ENCODE results near the gene MXD4. TPM values are rescaled to one million over a fixed set of nuclear protein-coding genes. Genes with fewer than 3 reads are reported as not detected.

The MXD4 gene
- total RNA-seq, 1 donor from 2014 or later: 92.3 TPM

DNA sequence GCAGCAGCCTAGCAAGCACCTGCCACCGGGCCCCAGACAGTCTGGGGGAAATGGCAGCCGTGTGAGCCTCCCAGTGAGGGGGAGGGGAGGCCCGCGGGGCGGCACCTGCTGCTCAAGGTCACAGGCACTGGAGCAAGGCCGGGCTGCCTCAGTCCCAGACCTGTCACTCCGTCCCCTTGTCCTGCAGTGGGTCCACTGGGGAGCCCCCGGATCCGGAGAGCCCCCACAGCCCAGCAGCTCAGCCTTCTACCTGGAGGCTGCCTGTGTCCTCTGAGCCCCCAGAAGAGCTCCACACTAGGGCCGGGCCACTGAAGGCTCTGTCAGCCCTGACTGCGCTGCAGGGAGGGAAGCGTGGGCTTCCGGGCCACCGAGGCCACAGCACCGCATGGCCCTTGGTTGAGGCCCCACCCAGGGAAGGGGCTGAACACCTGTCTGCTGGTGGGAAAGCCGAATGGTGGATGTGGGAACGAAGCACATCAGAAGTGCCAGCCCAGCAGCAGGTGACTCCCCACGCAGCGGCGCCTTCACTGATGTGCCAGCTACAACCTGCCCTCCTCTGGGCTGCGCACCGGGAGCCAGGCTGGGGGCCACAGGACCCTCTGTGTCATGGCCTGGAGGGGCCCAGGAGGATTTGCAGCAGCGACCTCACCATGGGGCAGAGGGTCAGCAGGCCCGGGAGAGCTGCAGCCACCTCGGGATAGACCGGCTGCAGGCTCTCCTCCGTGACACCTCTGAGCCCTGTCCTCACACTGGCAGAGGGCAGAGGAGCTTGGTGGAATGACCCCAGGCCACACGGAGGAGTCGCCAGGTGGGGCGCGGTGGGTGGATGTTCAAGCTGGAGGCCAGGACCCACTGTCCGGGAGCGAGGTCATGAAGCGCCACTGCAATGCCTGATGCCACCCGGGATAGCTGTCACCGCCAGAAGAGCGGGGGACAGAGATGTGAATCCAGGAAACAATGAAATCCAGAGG lies 35.0 kb upstream of the MXD4 start:
- Histone ChIP-seq H3K4me1 (ENCODE audit: insufficient read depth, low read length) (no peaks in the 10 kb centered on the region), H2AFZ (ENCODE audit: low read depth, low read length) (no peak overlapping the region), H3K9me3 (ENCODE audit: insufficient read depth, low read depth, low read length) (no peaks in the 10 kb centered on the region), H3K4me3 (ENCODE audit: insufficient read depth, low read depth, low read length) (no peak overlapping the region), H3K27me3 (ENCODE audit: insufficient read depth, low read length) (peaks cover 6% of the 10 kb centered on the region), H4K20me1 (ENCODE audit: insufficient read depth, low read length) (no peaks in the 10 kb centered on the region), H3K79me2 (ENCODE audit: insufficient read depth, low read length) (no peaks in the 10 kb centered on the region), H3K27ac (ENCODE audit: low read depth, low read length) (no peak overlapping the region), H3K4me2 (ENCODE audit: low read length) (no peak overlapping the region), H3K36me3 (ENCODE audit: insufficient read depth, low read length) (no peaks in the 10 kb centered on the region), H3K9ac (ENCODE audit: low read length) (no peak overlapping the region)
- Mint-ChIP-seq H3K36me3 (ENCODE audit: low read depth, unreplicated experiment) (no peaks in the 10 kb centered on the region), H3K9me3 (ENCODE audit: unreplicated experiment) (peaks cover 4% of the 10 kb centered on the region), H3K27me3 (ENCODE audit: low read depth, unreplicated experiment) (peaks cover 53% of the 10 kb centered on the region), H3K4me1 (ENCODE audit: low read depth, unreplicated experiment) (no peaks in the 10 kb centered on the region), H3K4me3 (ENCODE audit: unreplicated experiment) (no peak overlapping the region), H3K27ac (ENCODE audit: unreplicated experiment) (no peak overlapping the region)
- FAIRE-seq (no peak), DNase-seq (ENCODE audit: low read depth) (no peak)
- TF ChIP-seq, protein P1, sequence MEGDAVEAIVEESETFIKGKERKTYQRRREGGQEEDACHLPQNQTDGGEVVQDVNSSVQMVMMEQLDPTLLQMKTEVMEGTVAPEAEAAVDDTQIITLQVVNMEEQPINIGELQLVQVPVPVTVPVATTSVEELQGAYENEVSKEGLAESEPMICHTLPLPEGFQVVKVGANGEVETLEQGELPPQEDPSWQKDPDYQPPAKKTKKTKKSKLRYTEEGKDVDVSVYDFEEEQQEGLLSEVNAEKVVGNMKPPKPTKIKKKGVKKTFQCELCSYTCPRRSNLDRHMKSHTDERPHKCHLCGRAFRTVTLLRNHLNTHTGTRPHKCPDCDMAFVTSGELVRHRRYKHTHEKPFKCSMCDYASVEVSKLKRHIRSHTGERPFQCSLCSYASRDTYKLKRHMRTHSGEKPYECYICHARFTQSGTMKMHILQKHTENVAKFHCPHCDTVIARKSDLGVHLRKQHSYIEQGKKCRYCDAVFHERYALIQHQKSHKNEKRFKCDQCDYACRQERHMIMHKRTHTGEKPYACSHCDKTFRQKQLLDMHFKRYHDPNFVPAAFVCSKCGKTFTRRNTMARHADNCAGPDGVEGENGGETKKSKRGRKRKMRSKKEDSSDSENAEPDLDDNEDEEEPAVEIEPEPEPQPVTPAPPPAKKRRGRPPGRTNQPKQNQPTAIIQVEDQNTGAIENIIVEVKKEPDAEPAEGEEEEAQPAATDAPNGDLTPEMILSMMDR (IDR thresholded peaks at IDR 0.05; ENCODE audit: insufficient read depth, low read depth, low read length): no peak
- no peak for TF ChIP-seq EZH2 (IDR thresholded peaks at IDR 0.05; ENCODE audit: insufficient read depth, low read length)

DNA sequence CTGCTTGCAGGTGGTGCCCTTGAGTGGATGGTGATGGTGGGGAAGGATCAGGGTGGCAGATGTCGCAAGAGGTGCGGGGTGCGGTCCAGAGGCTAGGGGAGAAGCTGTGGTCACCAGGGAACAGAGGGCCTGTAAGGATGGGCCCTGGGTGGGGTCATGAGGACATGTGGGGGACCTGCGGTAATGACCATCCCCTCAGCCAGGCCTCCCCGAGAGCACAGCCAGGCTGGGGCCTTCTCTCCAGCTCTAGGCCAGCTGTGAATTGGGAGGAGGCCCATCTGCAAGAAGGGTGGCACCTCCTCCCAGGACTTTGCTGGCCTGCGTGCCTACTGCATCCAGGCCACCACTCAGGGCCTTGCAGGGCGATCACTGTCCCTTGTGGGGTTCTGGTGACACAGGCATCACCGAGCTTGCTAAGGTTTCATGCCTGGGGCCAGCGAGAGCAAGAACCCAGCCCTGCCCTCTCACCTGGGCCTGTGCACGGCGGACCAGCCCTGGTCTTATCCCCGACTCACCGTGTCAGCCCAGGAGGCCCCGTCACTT lies 34.1 kb upstream of the MXD4 start:
- FAIRE-seq: no peak
- no peak overlapping the region for H3K27ac ChIP-seq (ENCODE audit: low read depth, low read length)
- H3K27me3 Mint-ChIP-seq (ENCODE audit: low read depth, unreplicated experiment): peaks cover 53% of the 10 kb centered on the region
- H3K4me1 Mint-ChIP-seq (ENCODE audit: low read depth, unreplicated experiment): no peaks in the 10 kb centered on the region
- H3K27ac Mint-ChIP-seq (ENCODE audit: unreplicated experiment): no peak overlapping the region
- H4K20me1 ChIP-seq (ENCODE audit: insufficient read depth, low read length): no peaks in the 10 kb centered on the region
- no peak overlapping the region for H3K4me3 Mint-ChIP-seq (ENCODE audit: unreplicated experiment)
- no peak overlapping the region for H3K4me2 ChIP-seq (ENCODE audit: low read length)
- no peaks in the 10 kb centered on the region for H3K36me3 ChIP-seq (ENCODE audit: insufficient read depth, low read length)
- no peak for DNase-seq (ENCODE audit: low read depth)
- H3K9ac ChIP-seq (ENCODE audit: low read length): no peak overlapping the region
- no peaks in the 10 kb centered on the region for H3K79me2 ChIP-seq (ENCODE audit: insufficient read depth, low read length)
- peaks cover 4% of the 10 kb centered on the region for H3K9me3 Mint-ChIP-seq (ENCODE audit: unreplicated experiment)
- H3K4me3 ChIP-seq (ENCODE audit: insufficient read depth, low read depth, low read length): no peak overlapping the region
- H3K36me3 Mint-ChIP-seq (ENCODE audit: low read depth, unreplicated experiment): no peaks in the 10 kb centered on the region
- H3K9me3 ChIP-seq (ENCODE audit: insufficient read depth, low read depth, low read length): no peaks in the 10 kb centered on the region
- H2AFZ ChIP-seq (ENCODE audit: low read depth, low read length): no peak overlapping the region
- H3K27me3 ChIP-seq (ENCODE audit: insufficient read depth, low read length): peaks cover 6% of the 10 kb centered on the region
- no peaks in the 10 kb centered on the region for H3K4me1 ChIP-seq (ENCODE audit: insufficient read depth, low read length)
- TF ChIP-seq, protein P1 (IDR thresholded peaks at IDR 0.05; ENCODE audit: insufficient read depth, low read depth, low read length): no peak
- no peak for TF ChIP-seq EZH2 (IDR thresholded peaks at IDR 0.05; ENCODE audit: insufficient read depth, low read length)

Measured in astrocyte (in vitro differentiated cells and primary cell).